NCI-H1105 (cell line): Measurements from ENCODE around the gene PTPRN2.
A peak's percentile ranks its signal among the peaks of the same experiment; 100 is the strongest.

ENCODE experiments used
- DNase-seq: peaks from one replicate; lab custom pipeline; 2025; lab: John Stamatoyannopoulos, UW

The PTPRN2 gene

DNA sequence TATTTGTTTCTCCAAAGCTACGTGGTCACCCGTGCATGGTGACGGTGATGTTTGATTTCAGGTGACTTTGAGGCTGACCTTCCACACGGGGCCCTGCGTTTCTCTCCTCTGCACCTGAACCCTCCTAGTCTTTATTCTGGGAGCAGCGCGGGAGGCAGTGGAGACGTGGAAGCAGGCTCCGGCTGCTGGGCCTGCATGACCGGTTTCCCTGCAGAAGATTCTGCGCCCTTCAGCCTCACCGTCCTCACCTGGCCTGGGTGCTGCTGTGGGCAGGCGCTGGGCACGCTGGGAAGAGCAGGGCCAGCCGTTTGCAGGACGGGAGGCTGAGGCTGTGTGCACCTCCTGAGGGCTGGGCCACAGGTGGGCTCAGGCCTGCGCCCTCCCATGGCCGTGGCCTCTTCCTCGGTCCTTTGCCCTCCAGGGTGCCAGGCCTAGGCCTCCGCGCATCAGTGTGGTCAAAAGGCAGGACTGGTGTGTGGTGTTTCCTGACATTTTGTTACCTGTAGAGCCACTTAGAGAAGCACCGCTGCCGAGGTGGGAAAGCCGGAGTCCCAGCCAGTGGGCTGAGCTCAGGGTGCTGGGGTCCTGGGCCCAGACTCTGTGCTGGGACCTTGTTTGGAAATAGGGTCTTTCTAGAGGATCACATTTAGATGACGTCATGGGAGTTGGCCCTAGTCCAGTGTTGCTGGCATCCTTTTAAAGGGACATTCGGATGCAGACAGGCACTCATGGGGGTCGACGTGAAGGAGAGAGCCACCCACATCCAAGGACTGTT lies 772.5 kb downstream of the PTPRN2 start:
- DNase-seq = no peak

DNA sequence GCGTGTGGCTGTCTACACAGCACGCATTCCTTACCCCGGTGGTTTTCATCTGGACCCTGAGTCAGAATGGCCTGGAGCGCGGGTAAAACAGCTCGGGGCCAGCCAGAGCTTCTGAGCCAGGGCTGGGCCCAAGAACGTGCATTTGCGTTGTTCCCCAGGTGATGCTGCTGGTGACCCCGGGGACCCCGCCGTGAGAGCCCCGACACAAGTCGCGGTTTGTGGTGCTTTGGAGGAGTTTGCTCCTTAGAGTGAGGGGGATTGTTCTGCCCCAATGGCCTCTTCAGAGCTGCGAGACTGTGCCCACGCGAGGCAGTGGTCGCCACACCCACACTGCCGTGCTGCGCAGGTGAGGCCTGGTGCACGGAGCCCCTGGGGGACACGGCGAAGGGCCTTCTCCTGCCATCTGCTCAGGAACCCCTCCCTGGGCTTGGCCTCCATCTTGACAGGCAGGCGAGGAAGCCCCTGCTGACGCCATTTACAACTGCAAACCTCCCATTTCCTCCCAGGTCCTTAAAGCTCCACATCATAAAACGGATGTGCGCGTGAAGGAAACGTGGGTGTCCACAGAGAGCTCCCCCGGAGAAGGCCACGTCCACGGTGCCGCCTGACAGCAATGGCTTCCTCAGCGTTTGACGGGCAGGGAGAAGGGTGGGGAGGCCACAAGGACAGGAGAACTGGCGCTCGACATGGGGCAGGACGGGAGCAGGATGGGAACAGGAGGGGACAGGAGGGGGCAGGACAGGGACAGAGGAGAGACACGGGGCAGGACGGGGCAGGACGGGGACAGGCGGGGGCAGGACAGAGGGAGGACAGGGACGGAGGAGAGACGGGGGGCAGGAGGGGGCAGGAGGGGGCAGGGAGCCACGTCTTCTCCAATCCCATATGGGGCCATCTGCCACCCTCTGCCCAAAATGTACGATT lies 773.6 kb downstream of the PTPRN2 start:
- DNase-seq = no peak

DNA sequence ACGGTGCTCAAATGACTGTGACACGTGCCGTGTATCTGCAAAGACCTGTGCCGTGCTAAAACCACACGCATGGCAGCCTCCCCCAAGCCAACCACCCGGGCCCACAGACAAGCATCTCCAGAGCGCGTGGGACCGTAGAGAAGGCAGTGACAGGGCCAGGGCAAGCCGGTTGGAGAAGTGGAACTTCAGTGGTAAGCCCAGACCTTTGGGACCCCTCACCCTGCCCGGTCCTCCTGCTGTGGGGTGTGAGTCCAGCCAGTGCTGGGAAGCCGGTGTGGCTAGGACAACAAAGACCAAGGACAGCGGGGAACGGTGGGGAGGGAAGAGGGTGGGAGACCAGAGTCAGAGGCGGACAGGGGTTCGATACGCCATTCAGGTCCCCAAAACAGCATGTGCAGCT lies 774.6 kb downstream of the PTPRN2 start:
- DNase-seq = no peak

GRCh38 chr7:157811946-157812345 lies 775.7 kb downstream of the PTPRN2 start:
- DNase-seq = no peak

DNA sequence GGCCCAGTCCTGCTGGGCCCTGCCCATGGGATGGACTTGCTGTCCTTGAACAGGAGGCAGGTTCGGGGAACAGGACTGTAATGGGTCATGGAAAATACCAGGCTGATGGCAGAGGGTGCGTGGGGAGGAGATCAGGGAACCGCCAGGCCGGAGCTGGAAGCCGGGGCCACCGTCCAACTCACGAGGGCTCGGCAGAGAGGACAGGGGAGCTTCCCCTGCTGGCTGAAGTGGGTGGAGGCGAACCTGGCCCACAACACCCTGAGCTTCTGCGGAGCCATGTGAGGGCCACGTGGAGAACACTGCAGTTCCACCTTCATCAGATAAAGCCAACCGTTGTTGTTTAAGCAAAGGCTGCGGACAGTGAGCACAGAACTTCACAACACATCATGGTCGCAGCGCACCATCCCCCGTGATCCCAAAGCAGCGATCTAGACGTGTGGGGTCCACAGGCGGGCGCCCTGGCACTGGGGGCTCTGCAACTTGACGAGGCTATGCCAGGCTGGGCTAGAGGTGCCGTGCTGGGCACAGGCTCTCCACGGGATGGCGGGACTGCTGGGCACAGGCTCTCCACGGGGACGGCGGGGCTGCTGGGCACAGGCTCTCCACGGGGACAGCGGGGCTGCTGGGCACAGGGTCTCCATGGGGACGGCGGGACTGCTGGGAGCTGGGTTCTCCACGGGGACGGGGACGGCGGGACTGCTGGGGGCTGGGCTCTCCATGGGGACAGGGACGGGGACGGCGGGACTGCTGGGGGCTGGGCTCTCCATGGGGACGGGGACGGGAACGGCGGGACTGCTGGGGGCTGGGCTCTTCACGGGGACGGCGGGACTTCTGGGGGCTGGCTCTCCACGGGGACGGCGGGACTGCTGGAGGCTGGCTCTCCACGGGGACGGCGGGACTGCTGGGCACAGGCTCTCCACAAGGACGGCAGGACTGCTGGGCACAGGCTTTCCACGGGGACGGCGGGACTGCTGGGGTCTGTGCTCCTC lies 777.5 kb downstream of the PTPRN2 start:
- DNase-seq = no peak

DNA sequence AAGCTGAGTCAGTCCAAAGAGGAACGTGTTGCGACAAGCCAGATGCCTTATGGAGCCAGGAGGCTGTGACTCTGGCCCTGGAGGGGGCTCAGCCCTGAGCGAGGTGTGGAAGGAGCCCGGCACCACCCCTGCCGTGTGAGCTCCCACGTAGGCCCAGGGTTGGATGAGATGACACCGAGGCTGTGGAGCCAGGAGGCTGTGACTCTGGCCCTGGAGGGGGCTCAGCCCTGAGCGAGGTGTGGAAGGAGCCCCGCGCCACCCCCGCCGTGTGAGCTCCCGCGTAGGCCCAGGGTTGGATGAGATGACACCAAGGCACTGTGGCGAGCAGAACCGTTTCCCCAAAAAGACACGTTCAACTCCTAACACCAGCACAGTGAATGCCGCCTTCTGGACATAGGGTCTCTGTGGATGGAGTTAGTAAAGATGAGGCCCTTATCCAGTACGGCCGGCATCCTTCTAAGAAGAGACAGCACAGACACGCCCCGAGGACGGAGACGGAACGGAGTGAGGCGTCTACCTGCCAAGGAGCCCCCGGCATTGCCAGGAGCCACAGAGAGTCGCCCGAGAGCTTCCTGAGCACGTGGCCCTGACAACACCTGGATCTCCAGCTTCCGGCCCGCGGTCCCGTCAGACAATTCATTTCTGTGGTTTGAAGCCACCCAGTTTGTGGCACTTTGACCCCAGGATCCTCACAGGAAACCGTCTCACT lies 778.3 kb downstream of the PTPRN2 start:
- DNase-seq = no peak

- no peak for DNase-seq
Observed at GRCh38 chr7:157808042-157808441, 779.6 kb downstream of the PTPRN2 start.

DNA sequence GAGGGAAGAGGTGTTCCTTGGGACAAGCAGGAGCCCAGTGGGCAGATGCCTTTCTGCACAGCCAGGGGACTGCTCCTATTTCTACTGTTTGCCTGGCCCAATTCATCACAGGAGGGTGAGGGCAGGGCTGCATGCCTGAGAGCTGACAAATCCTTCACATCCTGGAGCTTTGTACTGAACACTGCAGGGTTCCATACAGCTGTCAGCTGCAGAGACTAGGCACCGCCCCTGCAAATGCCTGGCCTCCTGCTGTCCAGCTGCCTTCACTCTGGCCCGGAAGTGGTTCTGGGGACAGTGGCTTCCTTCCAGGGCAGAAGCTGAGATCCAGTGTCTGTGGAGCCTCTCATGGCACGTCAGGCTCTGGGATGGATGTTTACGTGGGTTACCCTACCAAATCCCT lies 780.1 kb downstream of the PTPRN2 start:
- DNase-seq = no peak

GRCh38 chr7:157806711-157807110 lies 780.9 kb downstream of the PTPRN2 start:
- DNase-seq = no peak

GRCh38 chr7:157805713-157806112 lies 781.9 kb downstream of the PTPRN2 start:
- DNase-seq = peak; percentile 53

GRCh38 chr7:157803906-157804305 lies 783.7 kb downstream of the PTPRN2 start:
- no peak for DNase-seq

GRCh38 chr7:157801971-157802675 lies 785.5 kb downstream of the PTPRN2 start:
- DNase-seq = no peak

DNA sequence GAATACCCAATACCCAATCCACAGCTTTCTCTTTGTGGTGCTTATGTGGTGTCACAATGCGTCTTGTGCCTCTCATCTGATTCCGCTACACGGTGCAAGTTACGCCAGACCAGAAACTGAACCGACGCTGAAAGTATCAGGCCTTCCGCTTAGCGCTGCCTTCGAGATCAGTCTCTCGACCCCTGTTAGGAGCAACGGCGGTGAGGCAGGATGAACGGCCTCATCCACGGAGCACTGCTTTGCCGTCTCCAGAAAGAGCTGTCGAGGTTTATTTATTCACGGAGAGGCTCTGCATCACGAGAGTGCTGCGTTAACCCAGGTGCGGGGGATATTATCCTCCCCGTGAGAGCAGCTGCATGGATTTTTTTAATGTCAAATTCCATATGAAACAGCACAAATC lies 786.5 kb downstream of the PTPRN2 start:
- DNase-seq = no peak

DNA sequence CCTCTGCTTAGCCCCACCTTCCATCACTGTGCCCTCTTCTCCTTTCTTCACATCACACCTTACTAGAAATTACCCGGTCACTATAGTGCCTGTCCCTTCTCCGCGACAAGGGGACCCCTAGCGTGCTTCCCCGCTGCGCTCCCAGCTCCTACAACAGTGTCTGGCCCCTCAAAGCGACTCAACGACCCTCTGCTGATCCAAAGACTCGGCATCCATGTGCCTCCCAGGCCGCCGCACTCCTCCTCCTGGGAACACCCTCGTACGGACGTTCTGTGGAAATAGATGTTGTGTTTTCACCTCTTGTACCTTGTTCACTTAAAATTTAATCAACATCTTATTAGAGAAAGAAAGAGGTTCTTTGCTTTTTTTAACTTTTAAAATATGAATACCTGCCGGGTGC lies 787.3 kb downstream of the PTPRN2 start:
- DNase-seq = no peak

GRCh38 chr7:157799076-157799685 lies 788.4 kb downstream of the PTPRN2 start:
- no peak for DNase-seq

DNA sequence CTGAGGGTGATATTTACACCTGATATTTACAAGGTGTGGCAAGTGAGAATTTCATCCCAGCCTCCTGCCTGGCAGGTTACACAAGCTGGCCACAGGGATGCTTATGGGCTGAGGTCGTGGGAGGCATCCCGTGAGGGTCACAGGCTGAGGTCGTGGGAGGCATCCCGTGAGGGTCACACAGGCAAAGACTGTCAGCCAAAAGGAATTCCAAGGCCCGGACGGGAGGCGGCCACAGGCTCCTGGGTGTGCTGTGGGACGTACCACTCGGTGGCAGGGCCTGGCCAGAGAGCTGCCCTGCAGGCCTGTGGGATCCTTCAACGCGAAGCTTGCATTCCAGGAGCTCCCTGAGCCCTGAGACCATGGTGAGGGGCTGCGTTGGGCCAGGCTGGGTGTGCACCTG lies 790.3 kb downstream of the PTPRN2 start:
- no peak for DNase-seq

DNA sequence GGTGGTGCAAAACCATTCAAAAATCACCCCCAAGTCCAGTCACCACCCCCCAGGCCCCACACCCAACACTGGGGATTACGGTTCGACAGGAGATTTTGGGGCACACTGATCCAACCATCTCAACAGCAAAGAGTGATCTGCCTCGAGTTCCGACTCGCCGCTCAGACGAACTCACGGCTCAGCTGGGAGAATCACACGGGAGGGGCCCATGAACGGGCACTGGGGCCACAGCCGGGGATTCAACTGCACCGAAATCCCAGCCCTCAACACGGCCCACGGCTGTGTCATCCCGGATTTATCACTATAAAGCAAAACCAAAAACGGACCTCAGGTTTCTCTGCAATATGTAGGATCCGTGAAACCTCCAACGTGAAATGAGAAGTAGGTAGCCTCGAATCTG lies 790.8 kb downstream of the PTPRN2 start:
- no peak for DNase-seq

GRCh38 chr7:157795643-157796042 lies 792.0 kb downstream of the PTPRN2 start:
- no peak for DNase-seq

GRCh38 chr7:157795199-157795598 lies 792.4 kb downstream of the PTPRN2 start:
- DNase-seq = no peak

- no peak for DNase-seq
Observed at GRCh38 chr7:157794746-157795065, 792.9 kb downstream of the PTPRN2 start.
